Measurements from ENCODE around the gene RAB3A. TPM values are rescaled to one million over a fixed set of nuclear protein-coding genes. Genes with fewer than 3 reads are reported as not detected.
"Not testable (repeated sequence)": the region's sequence is repeated elsewhere in the genome, so short reads cannot be mapped to it uniquely, and the experiment has no call there.

The RAB3A gene
- total RNA-seq, 1 donor from 2014 or later, result 50.4 TPM

GRCh38 chr19:18223860-18224524 is 20.1 kb upstream of the RAB3A start:
- no peak for DNase-seq

GRCh38 chr19:18221815-18222725 is 18.2 kb upstream of the RAB3A start:
- DNase-seq, result no peak

- no peak for DNase-seq
These were observed 16.9 kb upstream of the RAB3A start for GRCh38 chr19:18220632-18221275.

GRCh38 chr19:18219911-18220631 is 16.2 kb upstream of the RAB3A start:
- DNase-seq, result no peak

- DNase-seq, result no peak
These were observed 14.8 kb upstream of the RAB3A start for GRCh38 chr19:18218600-18218999.

- DNase-seq, result no peak
These were observed 14.3 kb upstream of the RAB3A start for GRCh38 chr19:18218159-18218558.

GRCh38 chr19:18216789-18217188 is 12.9 kb upstream of the RAB3A start:
- DNase-seq, result no peak

- no peak for DNase-seq
These were observed 11.1 kb upstream of the RAB3A start for GRCh38 chr19:18214779-18215433.

GRCh38 chr19:18211683-18212082 is 7.8 kb upstream of the RAB3A start:
- no peak for DNase-seq

- DNase-seq, result not testable (repeated sequence)
These were observed 6.1 kb upstream of the RAB3A start for GRCh38 chr19:18209912-18210311.

GRCh38 chr19:18208098-18208951 is 4.5 kb upstream of the RAB3A start:
- no peak for DNase-seq

- DNase-seq, result no peak
These were observed 2.2 kb upstream of the RAB3A start for GRCh38 chr19:18206018-18206417.

- peak; percentile 75 for DNase-seq
These were observed 1.5 kb upstream of the RAB3A start for GRCh38 chr19:18205200-18205892.

- DNase-seq, result no peak
These were observed 755 bp upstream of the RAB3A start for GRCh38 chr19:18204394-18205199.

- no peak for DNase-seq
These were observed 407 bp downstream of the RAB3A start for GRCh38 chr19:18203408-18203862.

- no peak for DNase-seq
These were observed 949 bp downstream of the RAB3A start for GRCh38 chr19:18202778-18203407.

- no peak for DNase-seq
These were observed 1.5 kb downstream of the RAB3A start for GRCh38 chr19:18202397-18202777.

- DNase-seq, result no peak
These were observed 5.5 kb downstream of the RAB3A start for GRCh38 chr19:18198374-18198773.

GRCh38 chr19:18197941-18198340 is 5.9 kb downstream of the RAB3A start:
- DNase-seq, result no peak

Data from occipital lobe (tissue), 2 donors.